ENCODE results near the gene GTF2F2.
"Not testable (repeated sequence)": the region's sequence is repeated elsewhere in the genome, so short reads cannot be mapped to it uniquely, and the experiment has no call there.

The GTF2F2 gene

GRCh38 chr13:45180303-45180702 lies 60.0 kb downstream of the GTF2F2 start:
- no peak for DNase-seq (ENCODE audit: low spot score)

DNA sequence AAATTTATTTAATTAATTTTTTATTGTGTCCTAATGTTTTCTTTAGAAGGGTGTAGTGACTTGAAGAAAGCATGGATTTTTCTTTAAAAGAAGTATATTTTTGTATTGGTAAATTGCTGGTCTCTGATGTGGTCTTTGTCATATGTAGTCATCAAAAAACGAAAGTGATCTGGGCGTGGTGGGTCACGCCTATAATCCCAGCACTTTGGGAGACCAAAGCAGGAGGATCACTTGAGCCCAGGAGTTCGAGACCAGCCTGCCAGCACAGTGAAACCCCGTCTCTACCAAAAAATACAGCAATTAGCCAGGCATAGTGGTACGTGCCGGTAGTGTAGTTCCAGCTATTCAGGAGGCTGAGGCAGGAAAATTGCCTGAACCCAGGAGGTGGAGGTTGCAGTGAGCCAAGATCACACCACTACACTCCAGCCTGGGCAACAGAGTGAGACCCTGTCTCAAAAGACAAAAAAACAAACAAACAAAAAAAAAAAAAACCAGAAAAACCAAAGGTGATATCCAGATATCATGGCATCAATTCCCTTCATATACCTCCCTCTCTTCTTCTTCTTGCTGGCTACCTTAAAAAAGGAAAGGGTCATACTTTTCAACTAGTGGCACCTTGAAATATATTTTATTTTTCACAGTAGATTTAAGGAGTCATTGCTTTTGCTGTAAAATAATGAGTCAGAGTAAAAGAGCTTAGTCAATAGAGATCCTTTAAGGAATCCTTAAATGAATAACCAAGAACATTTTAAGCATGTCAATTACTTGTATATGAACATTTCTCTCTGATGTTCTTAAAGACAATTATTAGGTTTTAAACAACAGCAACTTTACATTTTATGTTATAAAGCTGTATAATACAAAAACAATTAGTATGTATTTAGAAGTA lies 60.6 kb downstream of the GTF2F2 start:
- DNase-seq (ENCODE audit: low spot score), result no peak

GRCh38 chr13:45184693-45185092 lies 64.4 kb downstream of the GTF2F2 start:
- DNase-seq (ENCODE audit: low spot score), result no peak

DNA sequence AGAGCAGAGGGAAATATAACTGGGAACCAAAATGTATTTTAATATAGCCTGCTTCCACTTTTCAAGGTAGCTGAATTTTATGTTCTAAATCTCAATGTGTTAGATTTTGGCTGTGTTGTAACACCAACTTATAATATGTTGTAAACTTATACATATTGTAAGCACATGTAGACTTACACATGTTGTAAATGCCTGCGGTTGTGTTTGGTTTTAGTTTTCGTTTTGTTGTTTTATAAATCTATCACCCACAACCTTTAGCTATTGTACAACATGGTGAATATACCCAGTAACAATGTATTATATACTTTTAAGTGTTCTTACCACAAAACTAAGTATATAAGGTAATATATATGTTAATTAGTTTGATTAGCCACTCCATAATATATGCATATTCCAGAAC lies 65.0 kb downstream of the GTF2F2 start:
- no peak for DNase-seq (ENCODE audit: low spot score)

DNA sequence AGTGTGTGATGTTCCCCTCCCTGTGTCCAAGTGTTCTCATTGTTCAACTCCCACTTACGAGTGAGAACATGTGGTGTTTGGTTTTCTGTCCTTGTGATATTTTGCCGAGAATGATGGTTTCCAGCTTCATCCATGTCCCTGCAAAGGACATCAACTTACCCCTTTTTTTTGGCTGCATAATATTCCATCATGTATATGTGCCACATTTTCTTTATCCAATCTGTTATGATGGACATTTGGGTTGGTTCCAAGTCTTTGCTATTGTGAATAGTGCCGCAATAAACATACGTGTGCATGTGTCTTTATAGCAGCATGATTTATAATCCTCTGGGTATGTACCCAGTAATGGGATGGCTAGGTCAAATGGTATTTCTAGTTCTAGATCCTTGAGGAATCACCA lies 68.8 kb downstream of the GTF2F2 start:
- not testable (repeated sequence) for DNase-seq (ENCODE audit: low spot score)

DNA sequence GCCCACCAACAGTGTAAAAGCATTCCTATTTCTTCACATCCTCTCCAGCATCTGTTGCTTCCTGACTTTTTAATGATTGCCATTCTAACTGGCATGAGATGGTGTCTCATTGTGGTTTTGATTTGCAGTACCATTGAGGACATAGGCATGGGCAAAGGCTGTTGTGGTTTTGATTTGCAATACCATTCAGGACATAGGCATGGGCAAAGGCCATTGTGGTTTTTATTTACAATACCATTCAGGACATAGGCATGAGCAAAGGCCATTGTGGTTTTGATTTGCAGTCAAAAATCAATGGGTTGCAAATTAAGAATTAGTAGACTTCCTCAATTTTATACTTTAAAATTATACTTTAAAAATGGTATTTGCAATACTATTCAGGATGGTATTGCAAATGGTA lies 69.2 kb downstream of the GTF2F2 start:
- not testable (repeated sequence) for DNase-seq (ENCODE audit: low spot score)

GRCh38 chr13:45191874-45192273 lies 71.6 kb downstream of the GTF2F2 start:
- no peak for DNase-seq (ENCODE audit: low spot score)

- DNase-seq (ENCODE audit: low spot score), result no peak
Measured at GRCh38 chr13:45194081-45194939, 74.0 kb downstream of the GTF2F2 start.

- no peak for DNase-seq (ENCODE audit: low spot score)
Measured at GRCh38 chr13:45195421-45195820, 75.1 kb downstream of the GTF2F2 start.

GRCh38 chr13:45196096-45196495 lies 75.8 kb downstream of the GTF2F2 start:
- no peak for DNase-seq (ENCODE audit: low spot score)

GRCh38 chr13:45196622-45197021 lies 76.3 kb downstream of the GTF2F2 start:
- no peak for DNase-seq (ENCODE audit: low spot score)

DNA sequence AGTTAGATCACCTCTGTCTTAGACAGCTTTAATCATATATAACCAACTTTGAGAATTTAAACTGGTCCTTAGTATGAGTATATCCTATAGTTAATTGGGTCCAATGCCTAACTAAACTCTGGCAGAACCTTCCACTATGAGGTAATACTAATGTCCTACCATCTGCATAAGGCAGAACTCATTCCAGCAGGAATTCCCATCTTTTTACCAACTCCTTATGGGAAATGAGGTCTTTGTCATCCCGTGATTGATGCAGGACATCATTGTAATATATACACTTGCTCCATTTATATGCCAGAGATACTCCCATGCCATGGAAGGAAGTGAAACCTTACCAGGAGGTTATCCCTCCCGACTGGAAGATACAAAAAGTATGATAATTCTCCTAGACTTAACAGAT lies 77.7 kb downstream of the GTF2F2 start:
- DNase-seq (ENCODE audit: low spot score), result no peak

DNA sequence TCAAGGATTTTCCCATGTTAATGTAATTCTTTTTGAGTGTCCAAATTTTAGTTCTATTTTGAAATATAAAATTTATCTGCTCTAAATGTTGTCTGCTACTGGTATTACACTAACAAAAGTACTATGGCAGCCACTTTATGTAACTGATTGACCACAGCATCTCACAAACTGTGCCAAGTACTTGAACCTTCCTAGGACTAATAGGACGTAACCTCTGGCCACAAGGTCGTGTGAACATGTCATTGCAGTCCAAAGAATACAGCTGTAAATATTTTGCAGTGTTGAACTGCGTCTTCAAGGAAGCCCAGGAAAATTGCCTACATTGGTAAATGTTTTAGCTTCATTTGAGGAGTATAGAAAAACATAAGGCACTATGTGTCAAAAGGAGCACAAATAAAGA lies 78.6 kb downstream of the GTF2F2 start:
- DNase-seq (ENCODE audit: low spot score), result no peak

GRCh38 chr13:45199711-45200110 lies 79.4 kb downstream of the GTF2F2 start:
- DNase-seq (ENCODE audit: low spot score), result no peak

DNA sequence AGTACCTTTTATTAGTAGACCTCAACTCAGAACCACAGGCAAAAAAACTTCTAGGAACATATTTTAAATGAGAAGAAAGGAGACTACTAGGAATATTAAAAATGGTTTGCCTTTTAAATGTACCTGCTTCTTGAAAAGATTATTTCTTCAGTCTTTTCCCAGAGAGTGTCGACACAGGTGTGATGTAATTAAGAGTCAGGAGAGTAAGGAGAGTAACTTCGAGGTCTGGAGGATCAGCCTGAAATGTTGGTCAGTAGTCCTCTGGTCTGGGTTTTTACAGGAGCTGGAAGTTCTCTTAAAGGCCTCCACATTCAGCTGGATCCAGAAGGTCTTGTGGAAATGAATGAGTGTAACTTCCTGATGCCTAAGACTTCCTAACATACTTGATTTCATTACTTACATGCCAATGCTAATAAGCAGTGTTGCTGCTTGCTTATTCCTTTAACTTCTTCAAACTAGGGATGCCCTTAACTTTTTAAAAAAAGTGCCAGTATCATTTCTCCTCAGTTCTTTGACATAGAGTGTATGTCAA lies 80.5 kb downstream of the GTF2F2 start, which contains the start of gene KCTD4:
KCTD4 (minus strand) TSS at position 345 of the 532 bp plus-strand sequence. CDS start 6,478 bp downstream, outside the sequence.
- no peak for DNase-seq (ENCODE audit: low spot score)

DNA sequence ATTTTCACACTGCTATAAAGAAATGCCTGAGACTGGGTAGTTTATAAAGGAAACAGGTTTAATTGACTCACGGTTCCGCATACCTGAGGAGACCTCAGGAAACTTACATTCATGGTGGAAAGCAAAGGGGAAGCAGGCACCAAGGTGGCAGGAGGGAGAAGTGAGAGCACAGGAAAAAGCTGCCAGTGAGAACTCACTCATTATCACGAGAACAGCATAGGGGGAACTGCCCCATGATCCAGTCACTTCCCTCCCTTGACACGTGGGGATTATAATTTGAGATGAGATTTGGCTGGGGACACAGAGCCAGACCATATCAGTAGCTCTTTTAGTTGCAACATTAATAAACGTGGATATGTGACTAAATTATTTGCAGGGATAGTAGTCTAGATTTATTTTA lies 84.8 kb downstream of the GTF2F2 start:
- no peak for DNase-seq (ENCODE audit: low spot score)

DNA sequence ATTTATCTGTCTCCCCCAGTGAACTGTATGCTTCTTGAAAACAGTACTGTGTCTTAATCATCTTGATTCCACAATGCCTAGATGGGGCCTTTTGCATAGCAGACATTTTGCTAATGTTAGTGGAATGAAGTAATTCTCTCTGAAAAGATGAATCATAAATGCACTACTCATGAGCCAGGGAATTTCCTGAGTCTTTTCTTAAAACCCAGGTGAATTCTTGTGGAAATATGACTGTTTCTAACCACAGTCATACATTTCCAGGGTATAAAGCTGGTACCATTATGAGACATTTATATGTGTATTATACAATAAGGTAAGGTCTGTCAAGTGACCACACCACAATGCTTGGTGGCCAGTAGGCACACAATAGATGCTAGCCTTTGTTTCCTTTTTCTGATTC lies 86.0 kb downstream of the GTF2F2 start:
- DNase-seq (ENCODE audit: low spot score), result no peak

DNA sequence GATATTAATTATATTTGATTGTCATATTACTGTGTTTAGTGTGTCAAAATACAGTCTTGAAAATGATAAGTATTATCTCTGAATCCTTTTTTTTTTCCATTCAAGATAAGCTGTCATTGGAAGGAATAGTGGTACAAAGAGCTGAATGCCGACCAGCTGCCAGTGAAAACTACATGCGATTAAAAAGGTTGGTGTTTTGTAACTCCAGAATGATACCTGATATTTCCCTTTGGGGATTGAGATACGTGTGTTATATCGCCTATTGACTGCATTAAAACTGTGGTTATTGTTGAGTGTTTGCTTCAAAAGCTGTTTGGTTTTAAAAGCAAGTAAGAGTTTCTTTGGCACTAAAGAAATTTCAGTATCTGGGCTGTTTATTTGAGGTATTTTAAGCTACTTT lies 87.0 kb downstream of the GTF2F2 start:
- no peak for DNase-seq (ENCODE audit: low spot score)

- DNase-seq (ENCODE audit: low spot score), result no peak
Measured at GRCh38 chr13:45208132-45208531, 87.8 kb downstream of the GTF2F2 start.

DNA sequence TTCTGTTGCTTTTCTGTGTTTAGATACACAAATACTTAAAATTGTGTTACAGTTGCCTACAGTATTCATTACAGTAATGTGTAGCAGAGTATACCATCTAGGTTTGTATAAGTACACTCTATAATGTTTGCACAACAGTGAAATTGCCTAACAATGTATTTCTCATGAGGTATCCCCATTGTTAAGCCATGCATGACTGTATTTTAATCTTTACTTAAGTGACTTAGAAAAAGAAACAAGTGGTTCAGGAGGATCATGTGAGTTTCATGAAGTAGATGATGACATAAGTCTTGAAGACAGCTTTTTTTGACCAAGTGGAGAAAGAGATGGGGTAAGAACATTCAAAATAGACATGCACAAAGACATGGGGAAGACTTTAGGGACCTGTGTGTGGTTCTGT lies 88.9 kb downstream of the GTF2F2 start:
- no peak for DNase-seq (ENCODE audit: low spot score)

GRCh38 chr13:45215392-45216077 lies 95.2 kb downstream of the GTF2F2 start:
- no peak for DNase-seq (ENCODE audit: low spot score)

DNA sequence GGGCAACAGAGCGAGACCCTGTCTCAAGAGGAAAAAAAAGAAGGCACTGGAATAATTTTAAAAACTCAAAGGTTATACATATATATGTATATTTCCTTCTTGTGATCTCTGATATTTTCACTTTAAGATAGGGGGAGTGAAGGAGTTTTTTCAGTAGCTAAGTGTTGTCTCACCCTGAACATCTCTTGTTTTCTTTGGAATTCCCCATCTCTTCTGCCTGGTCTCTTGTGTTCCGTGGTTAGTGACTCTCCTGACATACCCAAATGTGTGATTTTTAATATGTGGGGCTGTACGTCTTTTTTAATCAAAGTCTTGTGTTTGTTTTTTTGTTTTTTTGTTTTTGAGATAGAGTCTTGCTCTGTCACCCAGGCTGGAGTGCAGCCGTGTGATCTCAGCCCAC lies 95.9 kb downstream of the GTF2F2 start:
- DNase-seq (ENCODE audit: low spot score), result no peak
